ENCODE data around the gene CPSF3.

GRCh38 chr2:9407363-9407811 is 16.1 kb upstream of the CPSF3 start:
- TF ChIP-seq POLR2A (IDR thresholded peaks at IDR 0.05) = no peak
- TF ChIP-seq, protein P1, sequence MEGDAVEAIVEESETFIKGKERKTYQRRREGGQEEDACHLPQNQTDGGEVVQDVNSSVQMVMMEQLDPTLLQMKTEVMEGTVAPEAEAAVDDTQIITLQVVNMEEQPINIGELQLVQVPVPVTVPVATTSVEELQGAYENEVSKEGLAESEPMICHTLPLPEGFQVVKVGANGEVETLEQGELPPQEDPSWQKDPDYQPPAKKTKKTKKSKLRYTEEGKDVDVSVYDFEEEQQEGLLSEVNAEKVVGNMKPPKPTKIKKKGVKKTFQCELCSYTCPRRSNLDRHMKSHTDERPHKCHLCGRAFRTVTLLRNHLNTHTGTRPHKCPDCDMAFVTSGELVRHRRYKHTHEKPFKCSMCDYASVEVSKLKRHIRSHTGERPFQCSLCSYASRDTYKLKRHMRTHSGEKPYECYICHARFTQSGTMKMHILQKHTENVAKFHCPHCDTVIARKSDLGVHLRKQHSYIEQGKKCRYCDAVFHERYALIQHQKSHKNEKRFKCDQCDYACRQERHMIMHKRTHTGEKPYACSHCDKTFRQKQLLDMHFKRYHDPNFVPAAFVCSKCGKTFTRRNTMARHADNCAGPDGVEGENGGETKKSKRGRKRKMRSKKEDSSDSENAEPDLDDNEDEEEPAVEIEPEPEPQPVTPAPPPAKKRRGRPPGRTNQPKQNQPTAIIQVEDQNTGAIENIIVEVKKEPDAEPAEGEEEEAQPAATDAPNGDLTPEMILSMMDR (IDR thresholded peaks at IDR 0.05) = no peak
- no peak for TF ChIP-seq EP300 (IDR thresholded peaks at IDR 0.05)
